ENCODE results near the gene NOP53. TPM values are rescaled to one million over a fixed set of nuclear protein-coding genes. Genes with fewer than 3 reads are reported as not detected.

Gene NOP53
- total and polyA plus RNA-seq, 2 of the 8 experiments (the other 6 are each of a cell fraction or from before 2014, with no cell fraction given), result 107 to 245 TPM

GRCh38 chr19:47729468-47729798 is 15.9 kb upstream of the NOP53 start:
- Histone ChIP-seq H4K20me1 (replicated peaks in 1 of 2; ENCODE audit: control insufficient read depth in 1 of 2, insufficient read depth in 2 of 2, low read length in 2 of 2) (no peaks in the 10 kb centered on the region), H4K8ac (ENCODE audit: extremely low read depth, insufficient read depth, low read length) (no peak overlapping the region), H3K23ac (ENCODE audit: insufficient read length) (no peak overlapping the region), H4K5ac (ENCODE audit: insufficient read length, low read depth, low read length) (no peak overlapping the region), H2BK5ac (ENCODE audit: low read depth, low read length) (peak overlapping the region; percentile 75; the same call in 1 of the 2 replicates), H3K27ac (ENCODE audit: low read depth, low read length) (no peak overlapping the region), H4K91ac (replicated peaks; ENCODE audit: insufficient read length, low read length) (no peak overlapping the region), H3K9ac (replicated peaks in 1 of 4; ENCODE audit: extremely low read depth in 1 of 4, low read depth in 3 of 4, low read length in 3 of 4) (peak overlapping the region in 2 of 4 experiments; percentile 13 to 63; a peak in 2 of 7 replicates), H3K4me2 (ENCODE audit: insufficient read depth in 1 of 2, low read depth in 2 of 2, low read length in 2 of 2) (peak overlapping the region; percentile 74 to 97), H2BK12ac (ENCODE audit: low read depth, low read length) (peak overlapping the region; percentile 80; the same call in 1 of the 2 replicates), H3K4me1 (replicated peaks in 1 of 4; ENCODE audit: control insufficient read depth in 3 of 4, insufficient read depth in 4 of 4, low read length in 3 of 4) (peaks cover 0 to 9% (median 5%) of the 10 kb centered on the region in 4 experiments; a peak in 2 of 7 replicates), H3K27me3 (replicated peaks in 1 of 4; ENCODE audit: control insufficient read depth in 3 of 4, extremely low read depth in 1 of 4, insufficient read depth in 3 of 4, low read length in 3 of 4) (no peaks in the 10 kb centered on the region), H2BK15ac (ENCODE audit: low read length) (peak overlapping the region; percentile 72; the same call in 1 of the 2 replicates), H3K14ac (ENCODE audit: insufficient read length) (no peak overlapping the region), H3K79me2 (ENCODE audit: control insufficient read depth in 1 of 2, insufficient read depth in 2 of 2, low read length in 2 of 2) (no peaks in the 10 kb centered on the region), H3K56ac (replicated peaks; ENCODE audit: insufficient read length, low read depth, low read length) (no peak overlapping the region), H3K9me3 (ENCODE audit: insufficient read depth in 2 of 2, low read depth in 1 of 2, low read length in 1 of 2) (no peaks in the 10 kb centered on the region), H2AK5ac (ENCODE audit: low read depth, low read length) (no peak overlapping the region), H2BK120ac (replicated peaks; ENCODE audit: low read depth, low read length) (no peak overlapping the region), H3K4me3 (ENCODE audit: extremely low read depth in 1 of 4, insufficient read depth in 2 of 4, low read depth in 3 of 4, low read length in 4 of 4) (peak overlapping the region; percentile 41 to 73 (median 62)), H2BK20ac (ENCODE audit: low read length) (0 out of 2 replicates have a peak overlapping the region, but pooled peaks have one; percentile 72), H3K18ac (ENCODE audit: extremely low read depth, low read length) (peak overlapping the region; percentile 90), H3K79me1 (ENCODE audit: low read depth, low read length) (no peaks in the 10 kb centered on the region; the same call in 1 of the 2 replicates), H3K4ac (replicated peaks; ENCODE audit: insufficient read length, low read depth, low read length) (no peak overlapping the region), H3K36me3 (ENCODE audit: control insufficient read depth in 2 of 4, insufficient read depth in 4 of 4, low read length in 3 of 4) (no peaks in the 10 kb centered on the region), H2AFZ (ENCODE audit: low read length) (no peak overlapping the region), H3K23me2 (ENCODE audit: low read depth, low read length) (peaks cover 5% of the 10 kb centered on the region; the same call in 1 of the 2 replicates)
- ChIA-PET CTCF (ENCODE audit: partially characterized antibody) (interaction anchor here (0.6 to 15.9 kb wide), 4 partner anchors 14 to 292 kb away, joined by 3 to 143 read pairs (median 4); partner anchors contain the start of gene EHD2), POLR2A (ENCODE audit: partially characterized antibody) (interaction anchor here (0.7 to 2.7 kb wide), 8 partner anchors 10 to 214 kb away, joined by 3 to 8 read pairs (median 4); partner anchors contain the start of genes EHD2 and NOP53)
- no peak for FAIRE-seq
- peak in 1 of 2 experiments; percentile 57 for DNase-seq (ENCODE audit: low read depth in 1 of 2, low spot score in 2 of 2)
- 7% methylated on average over 6 of the region's 9 CpGs; no CpG with 5 or more reads in 1 of the 2 experiments for WGBS, 2 experiments (ENCODE audit: extremely low coverage in 1 of 2, insufficient coverage in 1 of 2, insufficient read length in 1 of 2, insufficient replicate concordance in 2 of 2, low coverage in 1 of 2, low lambda C conversion rate in 2 of 2, missing lambda C conversion rate in 1 of 2)
- peak; percentile 74; the same call in 1 of the 2 replicates for TF ChIP-seq JUND (IDR thresholded peaks at IDR 0.05; ENCODE audit: low read length)
- peak; percentile 74 for TF ChIP-seq TEAD4 (IDR thresholded peaks at IDR 0.05; ENCODE audit: low read depth, low read length)
- TF ChIP-seq POLR2A (IDR thresholded peaks at IDR 0.05; ENCODE audit: control extremely low read depth in 1 of 2, low read depth in 2 of 2, low read length in 2 of 2), result 0 out of 3 replicates have a peak, but pooled peaks of 1 of the 2 experiments have one; percentile 16
- 0 out of 2 replicates have a peak, but pooled peaks have one; percentile 25 for TF ChIP-seq SUZ12 (IDR thresholded peaks at IDR 0.05; ENCODE audit: low read length)
- no peak for TF ChIP-seq KDM4A (IDR thresholded peaks at IDR 0.05; ENCODE audit: low read depth, low read length, severe bottlenecking)
- TF ChIP-seq TCF12 (IDR thresholded peaks at IDR 0.05; ENCODE audit: low read depth, low read length), result no peak
